NOMO-1 treated with DMSO at 0.1 percent for 48 hours (cell line): ENCODE results near the gene DCDC2C.

Source experiments
- DNase-seq: peaks from one replicate; lab custom pipeline; 2025; ENCODE audit not compliant: unreplicated experiment; lab: John Stamatoyannopoulos, UW

Gene DCDC2C

DNA sequence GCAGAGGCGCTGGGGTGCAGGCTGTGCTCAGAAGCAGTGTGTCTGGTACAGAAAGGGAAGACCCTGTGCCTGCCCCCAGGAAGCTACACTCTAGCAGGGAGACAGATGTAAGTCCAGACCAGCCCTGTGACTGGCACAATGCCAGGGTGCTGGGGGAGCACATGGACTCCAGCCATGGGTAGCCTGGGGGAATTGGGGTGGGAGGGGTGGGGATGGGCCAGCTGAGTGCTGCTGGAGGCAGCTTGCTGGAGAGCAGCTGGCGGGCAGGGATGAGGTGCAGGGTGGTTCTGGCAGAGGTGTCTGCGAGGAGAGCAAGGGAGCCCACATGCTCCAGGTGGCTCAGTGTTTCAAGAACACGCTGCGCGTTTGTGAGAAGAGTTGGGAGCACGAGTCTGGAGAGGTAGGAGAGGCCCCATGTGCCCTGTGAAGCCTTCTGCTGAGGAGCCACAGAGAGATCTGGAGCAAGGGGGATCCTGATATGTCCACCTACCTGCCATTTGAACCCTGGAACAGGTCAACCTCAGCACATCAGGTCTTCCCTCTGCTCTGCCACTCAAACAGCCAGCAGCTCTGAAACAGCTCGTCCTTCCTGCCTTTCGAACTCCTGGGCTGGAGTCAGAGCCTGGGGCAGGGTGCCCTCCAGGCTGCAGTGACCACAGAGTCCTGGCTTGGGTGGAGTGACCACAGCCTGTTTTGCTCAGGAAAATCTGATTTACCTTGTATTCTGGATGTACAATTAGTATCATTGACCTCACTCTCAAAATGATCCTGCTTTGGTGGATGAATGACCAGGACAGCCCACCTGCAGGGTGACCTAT lies 30.3 kb upstream of the DCDC2C start:
- no peak for DNase-seq

DNA sequence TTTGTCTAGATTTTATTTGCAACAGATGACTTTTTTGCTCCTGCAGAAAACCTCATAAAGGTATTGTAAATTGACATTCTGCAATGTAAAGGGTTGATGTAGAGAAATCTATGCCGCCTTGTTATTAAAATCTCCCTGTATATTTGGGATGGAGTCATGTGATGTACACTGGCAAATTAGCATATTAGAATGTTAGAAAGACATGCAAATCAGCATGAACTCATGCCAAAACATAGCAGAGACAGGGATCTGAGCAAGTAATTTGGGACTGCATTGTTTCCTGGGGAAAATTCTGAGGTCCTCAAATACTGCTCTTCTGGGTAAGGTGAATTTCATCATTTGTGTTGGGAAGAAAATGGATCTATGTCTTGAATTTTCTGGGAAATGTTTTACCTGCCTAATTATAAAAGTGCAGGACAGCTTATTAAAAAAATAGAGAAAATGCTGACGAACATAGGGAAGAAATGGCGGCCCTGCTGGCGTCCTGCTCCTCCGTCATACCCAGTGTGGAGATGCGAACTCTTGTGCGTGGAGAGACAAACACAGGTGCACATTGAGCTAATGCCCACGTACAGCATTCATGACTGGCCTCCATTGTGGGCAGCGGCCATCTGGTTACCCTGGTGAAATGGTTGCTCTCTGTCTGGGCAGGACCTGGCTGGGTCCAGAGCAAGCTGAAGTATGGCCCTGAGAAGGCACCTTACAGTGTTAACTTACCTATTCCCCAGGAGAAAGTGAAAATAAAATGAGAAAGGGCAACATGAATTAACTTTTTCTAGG lies 29.1 kb upstream of the DCDC2C start:
- DNase-seq = no peak

DNA sequence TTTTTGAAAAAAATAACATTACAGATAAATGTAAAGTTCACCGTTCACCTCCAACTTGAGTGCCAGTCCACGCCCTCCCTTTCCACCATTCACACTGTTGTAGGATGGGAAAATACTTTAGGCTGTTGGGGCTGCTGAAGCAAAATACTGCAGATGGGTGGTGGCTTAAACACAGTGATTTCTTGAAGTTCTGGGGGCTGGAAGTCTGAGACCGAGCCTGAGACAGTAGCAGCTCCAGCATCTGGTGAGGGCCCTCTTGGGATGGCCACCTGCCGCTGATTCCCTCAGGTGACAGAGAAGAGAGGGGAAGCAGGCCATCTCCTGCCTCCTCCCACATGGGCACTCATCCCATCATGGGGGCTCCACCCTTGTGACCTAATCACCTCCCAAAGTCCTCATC lies 27.7 kb upstream of the DCDC2C start:
- DNase-seq = no peak

DNA sequence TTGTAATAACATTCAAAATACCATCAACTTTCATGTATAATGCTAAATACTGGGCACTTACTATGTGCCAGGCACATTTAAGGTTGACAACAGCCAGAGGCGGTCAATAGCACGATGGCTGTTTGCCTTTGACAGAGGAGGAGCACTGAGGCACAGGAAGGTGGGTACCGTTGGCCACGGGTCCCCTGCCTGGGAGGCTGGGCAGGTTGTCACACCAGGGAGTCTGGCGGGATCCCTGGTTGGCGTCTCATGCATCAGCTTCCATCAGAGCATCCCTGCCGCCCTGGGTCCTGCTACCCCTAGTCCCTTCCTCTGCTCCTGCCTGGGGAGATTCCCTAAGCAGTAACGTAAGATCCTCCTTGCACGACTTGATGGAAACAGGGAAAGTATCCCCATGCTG lies 25.9 kb upstream of the DCDC2C start:
- no peak for DNase-seq

DNA sequence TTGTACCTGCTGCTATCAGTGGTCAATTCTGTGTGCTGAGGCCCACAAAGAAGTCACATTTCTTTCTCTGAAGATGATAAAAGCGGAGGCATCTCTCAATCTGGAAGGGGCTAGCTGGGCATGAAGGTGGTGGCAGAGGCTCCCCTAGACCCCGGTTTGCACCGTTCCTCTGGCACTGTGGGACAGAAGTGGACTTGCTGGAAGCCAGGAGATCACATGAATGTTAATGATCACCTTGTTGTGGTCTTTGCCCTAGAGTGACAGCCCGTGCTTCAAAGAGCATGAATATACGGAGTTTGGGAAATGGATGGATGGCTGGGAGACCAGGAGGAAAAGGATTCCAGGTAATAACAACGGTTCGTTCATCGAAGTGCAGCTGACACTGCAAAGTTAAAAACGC lies 25.2 kb upstream of the DCDC2C start:
- DNase-seq = no peak

DNA sequence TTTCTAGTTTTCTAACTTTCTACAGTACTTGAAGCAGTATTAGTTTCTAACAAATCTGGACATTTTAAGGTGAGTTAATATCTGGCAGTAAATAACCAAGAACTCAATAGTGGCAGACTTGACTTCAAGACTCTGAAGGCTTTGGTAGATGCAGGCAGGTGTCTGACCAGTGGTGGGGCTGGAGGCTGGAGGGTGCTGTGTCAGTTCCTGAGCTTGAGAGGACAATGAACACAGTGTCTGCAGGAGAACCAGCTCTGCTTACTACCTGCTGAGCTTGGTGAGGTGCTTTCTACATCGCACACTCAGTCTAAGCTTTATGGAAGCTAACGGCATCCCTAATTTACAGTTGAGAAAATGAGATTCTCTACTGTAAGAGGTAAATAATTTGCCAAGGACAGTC lies 24.2 kb upstream of the DCDC2C start:
- DNase-seq = no peak

DNA sequence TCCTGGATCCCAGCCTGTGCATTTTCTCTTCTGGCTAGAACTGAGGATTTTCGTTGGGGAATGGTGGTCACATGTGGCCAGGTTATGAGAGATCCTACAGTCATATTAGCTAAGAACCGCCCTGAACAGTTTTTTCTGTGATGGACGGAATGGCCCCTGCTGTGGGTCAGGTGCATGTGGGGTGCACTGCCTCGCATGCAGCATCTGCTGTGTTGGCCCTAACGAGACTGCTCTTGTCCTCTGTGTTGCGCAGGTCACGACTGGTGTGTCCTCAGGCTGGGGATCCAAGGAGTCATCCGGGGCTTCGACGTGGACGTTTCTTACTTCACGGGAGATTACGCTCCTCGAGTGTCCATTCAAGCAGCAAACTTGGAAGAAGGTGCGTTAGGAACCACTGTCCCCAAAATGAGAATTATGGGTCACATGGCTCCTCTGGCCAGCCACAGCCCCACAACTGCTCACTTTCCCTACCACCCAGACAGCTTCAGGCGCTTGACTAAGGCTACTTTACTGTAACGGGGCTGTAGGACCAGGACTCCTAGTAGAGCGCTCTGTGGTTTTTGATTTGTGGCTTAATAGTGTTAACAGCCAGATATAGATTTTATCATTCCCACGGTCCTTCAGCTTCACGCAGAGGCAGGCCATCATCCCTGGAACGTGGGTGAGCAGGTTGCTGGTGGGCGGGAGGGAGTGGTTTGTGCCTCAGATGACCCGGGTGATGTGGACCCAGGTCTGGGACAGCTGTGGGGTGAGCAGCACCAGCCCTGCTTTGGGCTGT lies 23.6 kb upstream of the DCDC2C start:
- no peak for DNase-seq

DNA sequence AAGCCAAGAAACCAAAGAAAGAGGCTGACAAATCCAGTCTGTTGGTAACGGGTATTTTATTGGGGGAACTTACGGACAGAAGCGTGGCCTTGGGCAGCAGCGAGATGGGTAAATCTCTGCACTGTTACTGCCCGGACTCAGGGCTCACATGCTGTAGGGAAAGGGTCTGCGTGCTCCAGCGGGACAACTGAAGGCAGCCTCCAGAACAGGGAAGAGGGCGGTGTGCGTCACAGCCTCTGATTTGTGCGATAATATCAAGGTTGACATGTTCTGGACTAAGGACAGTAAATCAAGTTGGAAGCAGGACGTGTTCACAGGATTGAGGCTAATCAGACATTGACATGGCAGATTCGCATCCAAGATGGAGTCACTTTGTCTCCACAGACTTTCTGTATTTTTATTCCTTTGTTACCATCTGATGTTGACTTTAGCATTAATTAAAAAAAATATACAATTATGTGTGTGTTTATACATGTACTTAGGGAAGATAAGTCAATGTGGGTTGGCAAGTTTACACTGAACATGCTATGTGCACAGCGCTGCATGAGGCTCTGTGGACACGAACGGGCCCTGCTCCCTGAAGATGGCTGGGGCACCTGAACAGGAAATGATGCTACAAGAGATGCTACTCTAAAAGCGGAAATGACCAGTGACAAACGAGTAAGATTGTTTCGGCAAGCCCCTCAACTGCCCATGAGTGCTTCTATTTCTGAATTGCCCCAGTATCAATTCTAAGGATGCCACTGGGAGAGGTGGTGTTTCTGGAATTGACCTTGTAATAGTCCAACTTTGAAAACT lies 22.6 kb upstream of the DCDC2C start:
- DNase-seq = no peak

DNA sequence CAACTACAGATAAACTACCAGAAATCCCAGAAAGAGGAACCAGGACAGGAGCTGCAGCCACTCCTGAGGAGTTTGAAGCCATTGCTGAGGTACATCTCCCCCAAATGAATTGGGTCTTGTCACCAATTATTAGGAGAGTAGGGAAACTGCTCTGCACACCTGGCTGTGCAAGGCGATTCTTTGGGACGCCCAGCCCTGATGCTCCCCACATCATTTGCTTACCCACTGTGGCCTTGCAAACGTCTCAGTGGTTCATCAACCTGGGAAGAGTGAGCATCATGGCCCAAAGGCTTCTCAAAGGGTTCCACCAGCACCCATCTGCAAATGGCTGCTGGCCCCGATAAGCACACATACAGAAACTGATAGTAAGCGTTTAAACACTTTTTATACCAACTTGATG lies 21.8 kb upstream of the DCDC2C start:
- no peak for DNase-seq

DNA sequence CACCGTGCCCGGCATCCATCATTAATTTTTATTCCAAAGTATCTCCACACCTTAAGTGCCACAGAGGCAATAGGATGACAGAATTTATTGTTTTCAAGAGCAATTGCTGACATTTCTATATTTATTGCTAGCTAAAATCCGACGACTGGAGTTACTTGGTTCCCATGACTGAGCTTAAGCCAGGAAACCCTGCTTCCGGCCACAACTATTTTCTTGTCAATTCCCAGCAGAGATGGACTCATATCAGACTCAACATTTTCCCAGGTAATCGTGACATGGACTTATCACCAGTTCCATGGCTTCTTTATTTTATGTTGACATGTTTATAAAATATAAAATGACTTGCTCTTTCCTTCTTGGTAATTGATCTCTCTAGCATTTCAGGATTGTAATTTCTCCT lies 20.6 kb upstream of the DCDC2C start:
- no peak for DNase-seq

DNA sequence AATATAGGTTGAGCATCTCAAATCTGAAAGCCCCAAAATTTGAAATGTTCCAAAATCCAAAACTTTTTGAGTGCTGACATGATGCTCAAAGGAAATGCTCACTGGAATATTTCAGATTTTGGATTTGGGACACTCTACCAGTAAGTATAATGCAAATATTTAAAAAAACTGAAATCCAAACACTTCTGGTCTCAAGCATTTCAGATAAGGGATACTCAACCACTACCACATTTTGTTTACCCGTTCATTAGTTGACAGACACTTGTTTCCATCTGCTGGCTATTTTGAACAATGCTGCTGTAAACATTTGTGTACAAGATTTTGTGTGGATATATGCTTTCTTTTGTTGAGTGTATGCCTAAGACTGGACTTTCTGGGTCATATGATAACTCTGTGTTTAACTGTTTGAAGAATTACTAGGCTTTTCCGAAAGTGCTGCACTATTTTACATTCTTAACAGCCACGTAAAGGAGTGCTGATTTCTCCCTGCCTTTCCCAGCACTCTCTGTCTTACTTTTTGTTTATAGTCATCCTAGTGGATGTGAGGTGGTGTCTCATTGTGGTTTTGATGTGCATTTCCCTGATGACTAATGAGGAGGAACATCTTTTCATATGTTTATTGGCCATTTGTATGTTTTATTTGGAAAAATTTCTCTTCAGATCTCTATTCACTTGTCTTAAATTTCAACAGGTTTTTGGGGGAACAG lies 19.5 kb upstream of the DCDC2C start:
- DNase-seq = no peak

DNA sequence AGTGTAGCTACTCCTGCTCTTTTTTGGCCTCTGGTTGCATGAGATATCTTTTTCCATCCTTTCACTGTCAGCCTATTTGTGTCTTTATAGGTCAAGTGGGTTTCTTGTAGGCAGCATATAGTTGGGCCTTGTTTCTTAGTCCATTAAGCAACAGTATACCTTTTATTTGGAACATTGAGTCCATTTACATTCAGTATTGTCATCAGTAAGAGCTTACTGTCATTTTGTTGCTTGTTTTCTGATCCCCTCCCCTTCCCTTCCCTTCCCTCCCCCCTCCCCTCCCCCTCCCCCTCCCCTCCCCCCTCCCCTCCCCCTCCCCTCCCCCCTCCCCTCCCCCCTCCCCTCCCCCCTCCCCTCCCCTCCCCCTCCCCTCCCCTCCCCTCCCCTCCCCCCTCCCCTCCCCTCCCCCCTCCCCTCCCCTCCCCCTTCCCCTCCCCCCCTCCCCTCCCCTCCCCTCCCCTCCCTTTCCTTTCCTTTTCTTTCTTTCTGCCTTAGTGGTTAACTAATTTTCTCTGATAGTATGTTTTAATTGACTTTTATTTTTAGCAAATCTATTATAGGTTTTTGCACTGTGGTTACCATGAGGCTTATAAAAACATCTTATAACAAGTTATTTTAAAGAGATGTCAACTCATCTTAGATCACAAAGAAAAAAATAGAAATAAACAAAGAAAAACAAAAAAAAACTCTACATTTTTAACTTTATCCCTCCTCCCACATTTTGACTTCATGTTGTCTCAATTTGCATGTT lies 13.2 kb upstream of the DCDC2C start:
- DNase-seq = no peak

DNA sequence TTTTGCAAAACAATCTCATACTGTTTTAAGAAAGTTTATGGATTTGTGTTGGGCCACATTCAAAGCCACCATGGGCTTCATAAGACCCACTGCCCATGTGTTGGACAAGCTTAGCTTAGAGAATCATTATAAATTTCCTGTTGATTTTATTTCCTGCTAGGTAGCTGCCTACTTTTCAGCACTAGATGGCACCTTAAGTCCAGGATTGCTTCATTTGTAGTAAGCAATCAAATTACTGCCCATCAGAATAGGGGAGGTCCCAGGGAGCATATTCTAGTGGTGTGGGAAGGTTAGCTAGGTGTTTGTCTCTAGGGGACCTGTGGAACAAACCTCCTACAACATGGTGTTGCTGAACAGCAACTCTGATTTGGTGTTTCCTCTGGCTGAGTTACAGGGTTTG lies 11.0 kb upstream of the DCDC2C start:
- no peak for DNase-seq

DNA sequence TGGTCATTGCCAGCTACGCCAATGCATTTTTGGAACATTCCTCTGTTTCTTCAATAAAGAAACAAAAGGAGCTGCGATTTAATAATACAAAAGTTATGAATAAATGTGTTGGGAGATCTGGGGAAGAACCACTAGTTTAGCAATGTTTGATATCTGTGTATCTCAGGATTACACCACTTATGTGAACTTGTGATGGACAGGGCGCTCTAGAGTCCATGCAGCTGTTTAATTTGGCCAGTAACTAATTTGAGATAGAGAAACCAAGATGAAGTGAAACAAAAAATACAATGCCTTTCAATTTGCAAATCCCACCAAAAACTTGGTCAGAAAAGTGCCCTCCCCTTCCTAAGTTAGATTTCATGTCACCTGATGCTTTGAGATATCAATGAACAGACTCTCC lies 6.8 kb upstream of the DCDC2C start:
- no peak for DNase-seq

DNA sequence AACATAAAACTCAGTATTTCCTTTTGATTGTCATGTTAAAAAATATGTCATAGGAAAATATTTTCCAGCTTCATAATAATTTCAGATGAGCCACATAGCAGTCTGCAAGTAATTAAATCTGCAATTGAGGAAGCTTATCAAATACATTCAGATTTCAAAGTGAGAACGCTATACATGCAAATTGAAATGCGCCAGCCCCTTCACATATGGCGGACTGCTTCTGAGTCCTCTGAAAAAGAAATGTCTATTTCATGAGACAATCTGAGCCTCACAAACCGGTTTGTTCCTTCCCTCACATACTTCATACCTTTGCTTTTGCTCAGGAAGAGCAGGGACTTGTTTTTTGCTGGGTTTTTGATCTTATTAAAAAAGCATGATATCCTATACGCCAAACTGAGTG lies 2.3 kb upstream of the DCDC2C start:
- no peak for DNase-seq

DNA sequence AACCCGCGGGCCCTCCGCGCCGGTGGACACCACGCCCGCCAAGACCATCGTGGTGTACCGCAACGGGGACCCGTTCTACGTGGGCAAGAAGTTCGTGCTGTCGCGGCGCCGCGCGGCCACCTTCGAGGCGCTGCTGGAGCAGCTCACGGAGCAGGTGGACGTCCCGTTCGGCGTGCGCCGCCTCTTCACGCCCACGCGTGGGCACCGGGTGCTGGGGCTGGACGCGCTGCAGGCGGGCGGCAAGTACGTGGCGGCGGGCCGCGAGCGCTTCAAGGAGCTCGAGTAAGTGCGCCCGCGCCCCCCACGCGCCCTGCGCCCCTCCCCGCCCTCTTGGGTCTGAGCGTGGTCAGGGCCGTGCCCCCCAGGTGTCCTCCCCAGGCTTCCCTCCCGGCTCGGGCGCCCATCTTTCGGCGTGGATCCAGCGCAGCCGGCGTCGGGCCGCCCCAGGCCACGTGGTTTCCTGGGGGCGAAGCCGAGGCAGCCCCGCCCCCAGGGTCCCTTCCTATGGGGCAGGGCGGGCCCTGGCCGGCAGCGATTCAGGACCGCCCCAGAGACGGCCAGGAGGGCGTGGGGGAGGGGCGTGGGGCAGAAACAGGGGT lies 481 bp downstream of the DCDC2C start:
- DNase-seq = no peak

DNA sequence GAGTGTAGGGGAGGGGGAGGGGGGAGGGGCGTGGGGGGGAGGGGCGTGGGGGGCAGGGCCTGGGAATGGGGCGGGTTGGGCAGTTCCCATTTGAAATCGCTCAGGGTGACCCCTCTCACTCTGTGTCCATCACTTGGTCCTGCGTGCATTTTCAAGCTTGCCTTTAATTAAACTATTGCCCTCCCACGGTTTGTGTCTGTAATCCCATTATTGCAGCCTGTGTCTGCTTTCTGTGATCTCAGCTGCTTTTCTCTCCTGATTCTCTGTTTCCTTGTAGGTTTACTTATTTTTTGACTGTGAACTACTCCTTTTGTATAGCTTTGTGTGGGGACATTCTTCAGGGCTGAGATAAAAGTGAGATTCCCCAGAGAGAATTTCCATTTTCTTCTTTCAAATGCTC lies 1.3 kb downstream of the DCDC2C start:
- DNase-seq = no peak

DNA sequence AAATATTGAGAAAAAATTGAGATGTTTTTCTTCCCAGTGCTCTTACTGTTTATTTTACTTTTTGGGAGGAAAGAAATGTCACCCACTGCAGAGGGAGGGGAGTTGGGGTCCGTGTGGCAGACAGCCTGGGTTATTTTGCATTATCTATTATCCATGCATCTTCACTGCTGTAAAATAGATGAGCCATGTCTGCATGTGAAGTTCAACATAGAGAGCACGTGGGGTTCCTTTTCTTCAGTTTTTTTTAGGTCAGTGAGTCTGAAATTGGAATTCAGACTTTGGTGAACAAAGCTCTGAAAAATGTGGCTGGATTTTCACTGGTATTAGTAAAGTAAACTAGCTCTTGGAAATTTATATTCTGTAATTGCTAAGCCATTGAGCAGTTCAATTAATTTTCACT lies 2.4 kb downstream of the DCDC2C start:
- DNase-seq = no peak

DNA sequence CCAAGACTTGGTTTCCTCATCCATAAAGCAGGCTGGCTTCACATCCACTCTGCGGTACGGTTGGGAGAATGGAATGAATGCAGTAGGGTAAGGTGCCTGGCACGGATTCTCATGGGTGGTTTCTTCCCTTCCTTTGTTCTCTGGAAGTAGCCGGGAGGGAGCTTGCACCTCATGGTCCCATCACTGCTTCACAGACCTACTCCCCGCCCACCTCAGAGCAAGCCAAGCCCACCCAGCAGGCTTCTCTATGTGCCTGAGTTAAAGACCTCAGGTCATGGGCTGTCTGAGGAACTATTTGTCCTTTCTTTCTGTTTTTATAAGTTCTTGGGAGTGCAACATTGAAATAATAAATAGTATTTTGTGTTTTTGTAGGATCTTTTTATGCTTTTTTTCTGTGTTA lies 3.5 kb downstream of the DCDC2C start:
- no peak for DNase-seq
